GM12878 (cell line): ENCODE data around the gene EIF1AD. TPM values are rescaled to one million over a fixed set of nuclear protein-coding genes. Genes with fewer than 3 reads are reported as not detected.

Experiments
- CBFB ChIP-seq: IDR thresholded peaks from 2 replicates; pipeline ENCODE4 v1.6.1; 2016; ENCODE audit warnings: antibody characterized with exemption, low read depth
- CEBPZ ChIP-seq: fragments of 150-350 bp; IDR thresholded peaks from 2 replicates; pipeline ENCODE4 v1.6.1; 2016; ENCODE audit warnings: low read depth, low read length
- E2F4 ChIP-seq: IDR thresholded peaks from 2 replicates; pipeline ENCODE4 v1.6.1; 2012; ENCODE audit warnings: low read depth, low read length, improper control_type of control experiment
- EED ChIP-seq: sonication (generic); IDR thresholded peaks from 2 replicates; pipeline ENCODE4 v1.6.1; 2016; ENCODE audit warnings: antibody characterized with exemption, low read depth
- FOXM1 ChIP-seq: IDR thresholded peaks from 2 replicates; pipeline ENCODE4 v1.6.1; 2012; ENCODE audit warnings: low read depth, mild to moderate bottlenecking, inconsistent platforms, low read length, moderate library complexity
- IRF5 ChIP-seq: fragments of 450-650 bp; IDR thresholded peaks from 2 replicates; pipeline ENCODE4 v1.6.1; 2017; ENCODE audit warnings: borderline replicate concordance
- MXI1 ChIP-seq: fragments of 150-350 bp; IDR thresholded peaks from 2 replicates; pipeline ENCODE4 v1.6.1; 2011; ENCODE audit warnings: low read depth, mild to moderate bottlenecking, inconsistent platforms, low read length, improper control_type of control experiment
- RCOR1 ChIP-seq: conservative IDR thresholded peaks from 2 replicates; pipeline ENCODE4 v1.6.1; 2012; ENCODE audit warnings: low read depth, low read length, improper control_type of control experiment
- SIX5 ChIP-seq: IDR thresholded peaks from 2 replicates; pipeline ENCODE4 v1.6.1; 2011; ENCODE audit warnings: mild to moderate bottlenecking, low read depth, low read length, moderate library complexity; ENCODE audit not compliant: severe bottlenecking
- SREBF1 ChIP-seq: IDR thresholded peaks from 2 replicates; pipeline ENCODE4 v1.6.1; 2012; ENCODE audit warnings: mild to moderate bottlenecking, low read length
- STAT1 ChIP-seq: fragments of 450-650 bp; conservative IDR thresholded peaks from 2 replicates; pipeline ENCODE4 v1.6.1; 2014; ENCODE audit warnings: antibody characterized with exemption, mild to moderate bottlenecking
- ZBTB33 ChIP-seq: fragments of 450-650 bp; IDR thresholded peaks from 2 replicates; pipeline ENCODE4 v1.6.1; 2017; ENCODE audit warnings: mild to moderate bottlenecking
- ZNF592 ChIP-seq: fragments of 450-650 bp; IDR thresholded peaks from 2 replicates; pipeline ENCODE4 v1.6.1; 2017; ENCODE audit warnings: mild to moderate bottlenecking, moderate library complexity
- polyA plus RNA-seq, 11 experiments: library from polyadenylated mRNA; depleted of rRNA in 4 of 11; unstranded in 6 of 11; stranded (reverse) in 5 of 11; fragments of >200 nt; fragmentation: Nextera tagmentation in 4 of 11; fragmentation: Illumina TruSeq in 1 of 11; extraction: Ambion mirVana in 4 of 11; extraction: Trizol in 1 of 11; gene quantifications; 1 replicate in 1 of 11; 2 replicates in 10 of 11; pipeline versions ENCODE4 v1.2.1 to v1.2.3, GENCODE V29; 2011 to 2016; ENCODE audit warnings: inconsistent platforms in 2 of 11, missing spikeins in 2 of 11, low read depth in 1 of 11
- total RNA-seq, 4 experiments: library from RNA; depleted of rRNA in 3 of 4; stranded (reverse); fragments of >200 nt in 3 of 4; fragmentation: Illumina TruSeq in 1 of 4; extraction: Trizol in 1 of 4; gene quantifications; 2 replicates each; pipeline versions ENCODE4 v1.2.1 to v1.2.3, GENCODE V29; 2013 to 2021

Gene EIF1AD
- total and polyA plus RNA-seq, 10 of the 15 experiments (the other 5 are each of a cell fraction or from before 2014, with no cell fraction given): 31.6 to 56.8 (median 39.5) TPM

- no peak for TF ChIP-seq ZBTB33
- TF ChIP-seq SIX5: peak; percentile 13
- peak; percentile 51; the same call in 1 of the 2 replicates for TF ChIP-seq FOXM1
- TF ChIP-seq IRF5: no peak
- TF ChIP-seq E2F4: no peak
- TF ChIP-seq MXI1: peak; percentile 70; the same call in 1 of the 2 replicates
- TF ChIP-seq RCOR1: no peak
- no peak for TF ChIP-seq SREBF1
- TF ChIP-seq CEBPZ: no peak
- TF ChIP-seq CBFB: no peak
- peak; percentile 85 for TF ChIP-seq ZNF592
- TF ChIP-seq EED: no peak
- 0 out of 2 replicates have a peak, but pooled peaks have one; percentile 56 for TF ChIP-seq STAT1
These were observed 13.0 kb downstream of the EIF1AD start (continued) for GRCh38 chr11:65988791-65989592.
